22Rv1 (cell line): ENCODE measurements around the gene VSTM1.

Source experiments
- CTCF ChIP-seq: fragments of 450-650 bp; IDR thresholded peaks from 2 replicates; pipeline ENCODE4 v1.5.1; 2017; ENCODE audit warnings: mild to moderate bottlenecking
- ZFX ChIP-seq: fragments of 450-650 bp; IDR thresholded peaks from 2 replicates; pipeline ENCODE4 v1.6.1; 2017; ENCODE audit warnings: antibody characterized with exemption, borderline replicate concordance

DNA sequence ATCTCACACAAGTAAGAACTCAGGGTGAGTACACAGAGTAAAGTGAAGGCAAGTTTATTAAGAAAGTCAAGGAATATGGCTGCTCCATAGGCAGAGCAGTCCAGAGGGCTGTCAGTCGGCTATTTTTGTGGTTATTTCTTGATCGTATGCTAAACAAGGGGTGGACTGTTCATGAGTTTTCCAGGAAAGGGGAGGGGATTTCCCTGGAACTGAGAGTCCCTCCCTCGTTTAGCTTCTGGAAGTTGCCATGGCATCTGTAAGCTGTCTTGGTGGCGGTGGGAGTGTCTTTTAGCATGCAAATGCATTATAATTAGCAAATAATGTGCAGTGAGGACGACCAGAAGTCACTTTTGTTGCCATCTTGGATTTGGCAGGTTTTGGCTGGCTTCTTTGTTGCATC is 5.8 kb upstream of the VSTM1 start:
- TF ChIP-seq CTCF: no peak
- no peak for TF ChIP-seq ZFX
